Esophagus squamous epithelium (tissue), 5 donors: ENCODE results near the gene PDIA2. TPM values are rescaled to one million over a fixed set of nuclear protein-coding genes. Genes with fewer than 3 reads are reported as not detected.
"Not testable (repeated sequence)": the region's sequence is repeated elsewhere in the genome, so short reads cannot be mapped to it uniquely, and the experiment has no call there.

Source experiments
- DNase-seq: peaks from one replicate; lab custom pipeline; 2025; lab: John Stamatoyannopoulos, UW
- H3K27ac ChIP-seq, 4 donors: fragments of 200-600 bp; sonication (generic); one replicate each; pipeline ENCODE4 v1.5.1; 2016 to 2019; ENCODE audit warnings: mild to moderate bottlenecking in 1 of 4
- H3K27me3 ChIP-seq, 4 donors: fragments of 200-600 bp; sonication (generic); 1 replicate in 3 of 4; 2 replicates in 1 of 4; pipeline versions ENCODE4 v1.5.1 to v1.6.0; 2017 to 2021; ENCODE audit warnings: antibody characterized with exemption in 1 of 4
- H3K36me3 ChIP-seq, 3 donors: fragments of 200-600 bp; sonication (generic); one replicate each; pipeline ENCODE4 v1.5.1; 2016 to 2019
- H3K4me1 ChIP-seq, 3 donors: fragments of 200-600 bp; sonication (generic); one replicate each; pipeline ENCODE4 v1.5.1; 2017 to 2019
- H3K4me3 ChIP-seq, 4 donors: fragments of 200-600 bp; sonication (generic); 1 replicate in 3 of 4; 2 replicates in 1 of 4; pipeline ENCODE4 v1.5.1; 2016 to 2019; ENCODE audit warnings: mild to moderate bottlenecking in 2 of 4, moderate library complexity in 1 of 4
- H3K9me3 ChIP-seq, 3 donors: fragments of 200-600 bp; sonication (generic); one replicate each; pipeline ENCODE4 v1.5.1; 2016 to 2019
- POLR2A ChIP-seq, 4 donors: fragments of 450-650 bp; IDR thresholded peaks; one replicate each; pipeline ENCODE4 v1.6.1; 2017; ENCODE audit warnings: antibody characterized with exemption in 4 of 4, mild to moderate bottlenecking in 4 of 4, moderate library complexity in 3 of 4
- WGBS, 2 donors: methylation state at CpG; one replicate each; pipeline ENCODE4 v1.1.5; 2018; 5-methylcytosine and 5-hydroxymethylcytosine counted together
- intact Hi-C: fragments of 100-400 bp; cut with DNase I; formaldehyde crosslinking; loops from one replicate; pipeline ENCODE4 v1.15.0; 2022
- total RNA-seq, 4 donors: library from RNA; depleted of rRNA; stranded (reverse); fragments of >200 nt; gene quantifications; one replicate each; pipeline ENCODE4 v1.1.0, GENCODE V29; 2016
- TF ChIP-seq, protein P1 (sequence below), 6 experiments: fragments of 450-650 bp in 4 of 6; fragments of 200-600 bp in 2 of 6; sonication (generic) in 2 of 6; IDR thresholded peaks; one replicate each; pipeline ENCODE4 v1.5.1; 2016 to 2019; ENCODE audit warnings: antibody characterized with exemption in 6 of 6, mild to moderate bottlenecking in 4 of 6, moderate library complexity in 4 of 6
- donor health status: DM: yes; HTN: yes; CAD: no.

The PDIA2 gene
- total RNA-seq, 4 donors from 2014 or later, result not detected

DNA sequence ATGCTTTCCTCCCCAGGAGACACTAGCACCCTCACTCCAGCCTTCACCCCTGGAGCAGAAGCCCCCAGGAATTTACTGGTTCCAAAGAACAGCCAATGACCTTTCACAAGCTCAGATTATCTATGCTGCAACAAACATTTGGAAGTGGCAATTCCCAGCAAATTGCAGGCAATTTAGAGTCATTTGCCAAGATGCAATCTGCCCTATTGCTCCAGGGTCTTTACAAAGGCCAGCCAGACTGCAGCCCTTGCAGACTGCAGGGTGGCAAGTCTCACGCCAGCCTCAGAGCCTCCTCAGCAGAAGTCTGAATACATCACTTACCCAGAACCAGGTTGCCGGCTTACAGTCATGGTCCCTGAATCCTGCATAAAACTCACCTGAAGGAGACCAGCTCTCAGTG lies 47.8 kb downstream of the PDIA2 start:
- 75 to 89% methylated on average over 1 to 2 of the region's 2 CpGs for WGBS, 2 donors
- H3K27ac ChIP-seq, result no peak overlapping the region
- no peak for DNase-seq
- H3K9me3 ChIP-seq, result no peaks in the 10 kb centered on the region
- intact Hi-C loops, result no loop called here
- H3K36me3 ChIP-seq, result peaks cover 0 to 12% (median 0%) of the 10 kb centered on the region in 3 donors
- TF ChIP-seq, protein P1, sequence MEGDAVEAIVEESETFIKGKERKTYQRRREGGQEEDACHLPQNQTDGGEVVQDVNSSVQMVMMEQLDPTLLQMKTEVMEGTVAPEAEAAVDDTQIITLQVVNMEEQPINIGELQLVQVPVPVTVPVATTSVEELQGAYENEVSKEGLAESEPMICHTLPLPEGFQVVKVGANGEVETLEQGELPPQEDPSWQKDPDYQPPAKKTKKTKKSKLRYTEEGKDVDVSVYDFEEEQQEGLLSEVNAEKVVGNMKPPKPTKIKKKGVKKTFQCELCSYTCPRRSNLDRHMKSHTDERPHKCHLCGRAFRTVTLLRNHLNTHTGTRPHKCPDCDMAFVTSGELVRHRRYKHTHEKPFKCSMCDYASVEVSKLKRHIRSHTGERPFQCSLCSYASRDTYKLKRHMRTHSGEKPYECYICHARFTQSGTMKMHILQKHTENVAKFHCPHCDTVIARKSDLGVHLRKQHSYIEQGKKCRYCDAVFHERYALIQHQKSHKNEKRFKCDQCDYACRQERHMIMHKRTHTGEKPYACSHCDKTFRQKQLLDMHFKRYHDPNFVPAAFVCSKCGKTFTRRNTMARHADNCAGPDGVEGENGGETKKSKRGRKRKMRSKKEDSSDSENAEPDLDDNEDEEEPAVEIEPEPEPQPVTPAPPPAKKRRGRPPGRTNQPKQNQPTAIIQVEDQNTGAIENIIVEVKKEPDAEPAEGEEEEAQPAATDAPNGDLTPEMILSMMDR (IDR thresholded peaks at IDR 0.05), result no peak
- no peak for TF ChIP-seq POLR2A (IDR thresholded peaks at IDR 0.05)
- no peaks in the 10 kb centered on the region for H3K27me3 ChIP-seq
- peaks cover 9 to 48% (median 10%) of the 10 kb centered on the region in 3 donors for H3K4me1 ChIP-seq
- no peak overlapping the region for H3K4me3 ChIP-seq

DNA sequence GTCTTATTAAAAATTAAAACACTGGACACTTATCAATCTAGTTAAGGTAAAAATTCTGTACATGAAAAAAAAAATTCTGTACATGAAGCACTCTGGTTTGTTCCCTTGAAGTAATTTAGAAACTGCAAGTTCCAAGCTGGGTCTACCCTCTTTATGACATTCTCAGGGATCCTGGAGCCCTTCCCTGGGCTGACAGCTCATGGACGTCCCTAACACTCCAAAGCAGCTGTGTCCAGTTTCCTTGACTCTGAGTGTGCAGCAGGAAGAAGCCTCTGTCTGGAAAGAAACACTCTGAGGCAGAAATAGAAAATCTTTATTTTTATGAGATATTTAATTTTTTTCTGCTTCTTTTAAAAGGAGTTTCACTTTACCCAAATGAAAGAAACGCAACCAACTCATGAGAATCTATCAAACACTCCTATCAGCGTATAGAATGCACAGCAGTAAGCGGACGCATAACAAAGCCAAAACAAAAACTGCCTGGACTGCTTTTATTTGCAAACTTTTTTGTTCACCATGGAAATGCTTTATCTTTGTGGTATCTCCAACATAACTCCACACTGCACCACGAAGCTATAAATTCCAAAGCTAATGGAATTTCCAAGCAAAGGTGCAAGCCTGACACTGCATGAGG lies 48.3 kb downstream of the PDIA2 start:
- H3K27me3 ChIP-seq, intact Hi-C loops, DNase-seq, H3K4me3 ChIP-seq, H3K9me3 ChIP-seq, H3K27ac ChIP-seq: not testable (repeated sequence)
- WGBS, 2 donors, result 73 to 82% methylated on average over 5 to 6 of the region's 6 CpGs
- H3K36me3 ChIP-seq, result peaks cover 0 to 12% (median 0%) of the 10 kb centered on the region in 3 donors
- peaks cover 9 to 49% (median 10%) of the 10 kb centered on the region in 3 donors for H3K4me1 ChIP-seq

DNA sequence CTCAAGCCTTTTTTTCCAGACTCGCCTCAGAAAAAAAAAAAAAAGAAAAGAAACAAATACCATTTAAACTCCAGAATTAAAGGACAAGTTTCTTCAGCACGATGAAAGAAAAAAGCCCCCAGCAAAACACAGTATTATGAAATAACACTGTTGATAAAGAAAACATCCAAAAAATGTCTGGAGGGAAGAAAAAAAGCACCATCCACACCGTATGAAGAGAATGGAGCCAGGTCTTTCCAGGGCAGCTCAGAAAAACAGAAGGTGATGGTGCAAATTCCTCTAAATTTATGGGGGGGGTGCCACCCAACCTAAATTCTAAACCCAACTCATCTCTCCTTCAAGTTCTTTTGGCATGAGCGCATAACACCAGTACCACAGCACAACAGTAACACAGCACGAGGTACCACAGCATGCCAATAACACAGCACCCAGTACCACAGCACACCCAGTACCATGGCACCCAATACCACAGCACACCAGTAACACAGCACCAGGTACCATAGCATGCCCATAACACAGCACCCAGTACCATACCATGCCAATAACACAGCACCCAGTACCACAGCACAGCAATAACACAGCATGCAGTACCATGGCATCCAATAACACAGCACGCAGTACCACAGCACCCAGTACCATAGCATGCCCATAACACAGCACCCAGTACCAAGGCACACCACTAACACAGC lies 50.6 kb downstream of the PDIA2 start:
- peaks cover 0 to 40% (median 0%) of the 10 kb centered on the region in 3 donors for H3K4me1 ChIP-seq
- no peak for DNase-seq
- TF ChIP-seq, protein P1 (IDR thresholded peaks at IDR 0.05), result no peak
- TF ChIP-seq POLR2A (IDR thresholded peaks at IDR 0.05), result no peak
- H3K36me3 ChIP-seq, result peaks cover 0 to 12% (median 0%) of the 10 kb centered on the region in 3 donors
- no peaks in the 10 kb centered on the region for H3K27me3 ChIP-seq
- H3K4me3 ChIP-seq, result no peak overlapping the region
- H3K9me3 ChIP-seq, result no peaks in the 10 kb centered on the region
- intact Hi-C loops, result no loop called here
- H3K27ac ChIP-seq, result no peak overlapping the region
- WGBS, 2 donors, result 76 to 77% methylated on average over 5 to 6 of the region's 6 CpGs

DNA sequence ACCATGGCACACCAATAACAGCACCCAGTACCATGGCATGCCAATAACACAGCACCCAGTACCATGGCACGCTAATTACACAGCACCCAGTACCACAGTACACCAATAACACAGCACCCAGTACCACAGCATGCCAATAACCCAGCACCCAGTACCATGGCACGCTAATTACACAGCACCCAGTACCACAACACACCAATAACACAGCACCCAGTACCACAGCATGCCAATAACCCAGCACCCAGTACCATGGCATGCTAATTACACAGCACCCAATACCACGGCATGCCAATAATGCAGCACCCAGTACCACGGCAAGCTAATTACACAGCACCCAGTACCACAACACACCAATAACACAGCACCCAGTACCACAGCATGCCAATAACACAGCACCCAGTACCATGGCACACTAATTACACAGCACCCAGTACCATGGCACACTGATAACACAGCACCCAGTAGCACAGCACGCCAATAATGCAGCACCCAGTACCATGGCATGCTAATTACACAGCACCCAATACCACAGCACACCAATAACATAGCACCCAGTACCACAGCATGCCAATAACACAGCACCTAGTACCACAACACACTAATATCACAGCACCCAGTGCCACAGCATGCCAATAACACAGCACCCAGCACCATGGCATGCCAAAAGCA lies 51.3 kb downstream of the PDIA2 start:
- WGBS, 2 donors, result 88 to 89% methylated on average over 4 of the region's 5 CpGs
- H3K27me3 ChIP-seq, H3K4me3 ChIP-seq, DNase-seq, intact Hi-C loops, H3K9me3 ChIP-seq, H3K27ac ChIP-seq: not testable (repeated sequence)
- Histone ChIP-seq H3K4me1 (peaks cover 0 to 39% (median 0%) of the 10 kb centered on the region in 3 donors), H3K36me3 (peaks cover 0 to 12% (median 0%) of the 10 kb centered on the region in 3 donors)

DNA sequence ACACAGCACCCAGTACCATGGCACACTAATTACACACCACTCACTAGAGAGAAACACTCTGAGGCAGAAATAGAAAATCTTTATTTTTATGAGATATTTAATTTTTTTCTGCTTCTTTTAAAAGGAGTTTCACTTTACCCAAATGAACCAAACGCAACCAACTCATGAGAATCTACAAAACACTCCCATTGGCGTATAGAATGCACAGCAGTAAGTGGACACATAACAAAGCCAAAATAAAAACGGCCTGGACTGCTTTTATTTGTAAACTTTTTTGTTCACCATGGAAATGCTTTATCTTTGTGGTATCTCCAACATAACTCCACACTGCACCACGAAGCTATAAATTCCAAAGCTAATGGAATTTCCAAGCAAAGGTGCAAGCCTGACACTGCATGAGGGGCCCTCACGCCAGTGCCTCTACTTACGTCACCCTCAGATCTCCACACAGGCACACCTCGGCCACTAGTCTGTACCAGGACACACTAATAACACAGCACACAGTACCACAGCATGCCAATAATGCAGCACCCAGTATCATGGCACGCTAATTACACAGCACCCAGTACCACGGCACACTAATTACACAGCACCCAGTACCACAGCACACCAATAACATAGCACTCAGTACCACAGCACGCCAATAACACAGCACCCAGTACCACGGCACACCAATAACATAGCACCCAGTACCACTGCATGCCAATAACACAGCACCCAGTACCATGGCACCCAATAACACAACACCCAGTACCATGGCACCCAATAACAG lies 52.1 kb downstream of the PDIA2 start:
- Histone ChIP-seq H3K4me1 (peaks cover 0 to 46% (median 6%) of the 10 kb centered on the region in 3 donors), H3K36me3 (peaks cover 0 to 11% (median 0%) of the 10 kb centered on the region in 3 donors)
- H3K9me3 ChIP-seq, intact Hi-C loops, DNase-seq, H3K27ac ChIP-seq, H3K27me3 ChIP-seq, H3K4me3 ChIP-seq: not testable (repeated sequence)
- WGBS, 2 donors, result 93 to 94% methylated on average over 6 to 11 of the region's 11 CpGs

DNA sequence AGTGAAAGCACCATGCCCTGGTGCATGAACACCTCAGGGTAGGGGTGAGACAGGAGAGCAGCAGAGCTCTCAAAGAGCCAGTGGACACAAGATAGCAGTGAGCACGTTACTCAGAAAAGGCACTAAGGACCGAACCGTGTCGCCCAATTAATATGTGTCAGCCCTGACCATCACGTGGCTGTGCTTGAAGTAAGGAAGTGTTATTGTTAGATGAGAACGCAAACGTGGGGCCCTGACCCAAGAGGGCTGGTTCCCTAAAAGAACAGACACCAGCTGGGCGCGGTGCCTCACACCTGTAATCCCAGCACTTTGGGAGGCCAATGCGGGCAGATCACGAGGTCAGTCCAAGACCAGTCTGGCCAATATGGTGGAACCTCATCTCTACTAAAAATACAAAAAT lies 53.3 kb downstream of the PDIA2 start:
- Histone ChIP-seq H3K36me3 (peaks cover 0 to 4% (median 0%) of the 10 kb centered on the region in 3 donors), H3K9me3 (no peaks in the 10 kb centered on the region), H3K27me3 (no peaks in the 10 kb centered on the region), H3K27ac (no peak overlapping the region), H3K4me1 (peaks cover 0 to 47% (median 8%) of the 10 kb centered on the region in 3 donors), H3K4me3 (no peak overlapping the region)
- DNase-seq, result no peak
- 75 to 85% methylated on average over 7 to 11 of the region's 11 CpGs for WGBS, 2 donors
- intact Hi-C loops, result no loop called here
- TF ChIP-seq, protein P1 (IDR thresholded peaks at IDR 0.05), result no peak
- TF ChIP-seq POLR2A (IDR thresholded peaks at IDR 0.05), result no peak
